HG03439 (cell line): Measurements from ENCODE around the gene CDH20.

Experiments
- ATAC-seq: cut with Tn5 transposase; IDR thresholded peaks from one replicate; pipeline ENCODE4 v1.9.1; 2021; ENCODE audit warnings: mild to moderate bottlenecking, moderate library complexity; ENCODE audit not compliant: unreplicated experiment

CDH20 gene

DNA sequence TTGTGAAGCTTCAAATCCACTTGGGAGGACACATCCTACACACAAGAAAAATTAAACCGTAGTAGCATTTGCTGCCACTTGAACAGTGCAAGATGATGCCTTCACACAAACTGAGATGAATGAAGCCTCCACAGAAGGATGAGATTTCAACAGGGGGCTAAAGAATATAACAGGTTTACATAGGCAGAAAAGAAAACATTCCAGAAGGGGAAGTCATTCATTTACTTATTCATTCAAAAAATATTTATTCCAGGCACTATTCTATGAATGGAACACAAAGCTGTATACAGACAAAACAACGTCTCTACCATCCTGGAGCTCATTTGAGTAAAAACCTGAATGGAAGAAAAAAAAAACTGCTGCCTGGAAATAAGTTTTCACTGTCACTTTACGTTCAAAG is 170.5 kb downstream of the CDH20 start:
- no peak for ATAC-seq

DNA sequence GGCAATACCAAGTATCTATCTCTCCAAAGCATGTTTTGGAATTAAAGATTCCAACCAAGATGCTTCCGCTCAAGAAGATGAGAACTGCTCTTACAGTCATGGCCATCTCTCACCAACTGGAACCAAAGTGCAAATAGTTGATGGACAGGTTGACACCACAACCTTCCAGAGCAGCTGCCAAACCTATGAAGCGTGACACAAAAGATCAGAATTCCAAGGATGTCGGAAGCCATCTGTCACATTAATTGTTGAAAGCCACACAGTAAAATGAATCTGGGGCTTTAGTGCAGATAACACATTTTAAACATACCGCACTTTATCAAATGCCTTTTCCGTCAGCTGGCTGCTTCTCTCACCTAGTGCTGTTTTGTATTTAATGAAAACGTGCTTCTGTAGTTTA is 195.7 kb downstream of the CDH20 start:
- no peak for ATAC-seq

DNA sequence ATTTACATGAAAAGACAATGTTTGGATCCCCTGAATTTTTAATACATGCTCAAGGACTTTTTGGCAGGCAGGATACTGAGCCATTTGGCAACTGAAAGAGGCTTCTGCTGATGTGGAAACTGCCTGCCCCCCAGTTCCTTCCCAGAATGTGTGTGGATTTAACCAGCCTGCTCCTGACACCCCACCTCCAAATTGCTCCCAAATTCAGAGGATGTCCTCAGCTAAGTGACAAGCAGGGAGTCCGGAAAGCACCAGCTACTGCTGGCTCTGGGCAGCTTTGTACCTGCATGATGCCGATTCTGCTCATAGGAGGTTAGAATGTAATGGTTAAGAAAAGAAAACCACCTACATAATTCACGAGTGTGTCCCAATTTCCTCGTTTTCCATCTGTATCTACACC is 197.5 kb downstream of the CDH20 start:
- ATAC-seq: no peak

DNA sequence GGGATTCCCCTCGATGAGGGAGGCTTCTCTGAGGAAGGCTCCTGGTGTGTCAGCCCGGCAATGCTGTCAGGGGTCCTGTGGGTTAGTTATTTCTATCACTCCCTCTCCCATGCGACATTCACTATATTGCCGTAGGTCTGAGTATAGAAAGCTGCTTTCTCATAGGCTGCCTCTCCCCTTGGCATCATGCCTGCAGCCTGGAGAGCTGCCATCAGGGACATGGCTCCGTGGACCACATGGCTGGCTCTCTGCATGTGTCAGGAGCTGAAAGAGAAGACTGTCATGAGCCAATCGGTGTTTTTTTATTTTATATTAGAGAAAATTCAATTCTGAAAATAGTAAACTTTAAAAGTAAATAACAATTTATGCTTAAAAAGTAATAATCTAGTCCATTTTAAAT is 198.0 kb downstream of the CDH20 start:
- ATAC-seq: no peak

DNA sequence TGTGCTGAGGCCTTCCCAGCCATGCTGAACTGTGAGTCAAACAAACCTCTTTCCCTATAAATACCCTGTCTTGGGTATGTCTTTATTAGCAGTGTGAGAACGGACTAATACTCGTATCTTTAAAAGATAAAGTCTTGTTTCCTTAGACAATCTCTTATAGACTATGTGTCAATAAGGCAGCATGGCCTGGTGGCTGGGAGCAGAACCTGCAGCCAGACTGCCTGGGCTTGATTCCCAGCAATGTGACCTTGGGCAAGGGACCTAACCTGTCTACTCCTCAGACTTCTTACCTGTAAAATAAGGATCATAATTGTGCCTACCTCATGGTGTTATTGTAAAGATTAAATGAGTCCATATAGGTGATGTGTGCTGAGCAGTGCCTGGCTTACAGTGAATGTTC is 198.7 kb downstream of the CDH20 start:
- ATAC-seq: no peak

DNA sequence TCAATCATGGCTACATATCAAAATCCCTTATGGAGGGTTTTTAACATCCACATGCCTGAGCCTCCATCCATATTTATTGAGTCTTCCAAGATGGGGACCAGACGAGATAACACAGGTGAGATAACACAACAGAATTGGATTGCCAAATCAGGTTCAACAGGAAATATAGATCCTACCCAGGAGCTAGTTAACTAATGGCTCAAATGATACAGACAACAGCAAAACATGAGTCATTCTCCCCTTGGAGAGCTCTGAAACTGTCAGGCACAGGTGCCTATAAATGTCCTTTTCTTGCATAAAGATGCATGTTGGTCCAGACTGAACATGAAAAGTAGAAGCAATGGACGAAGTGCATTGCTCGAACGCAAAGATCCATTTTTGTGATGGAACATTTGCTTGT is 202.2 kb downstream of the CDH20 start:
- ATAC-seq: no peak

DNA sequence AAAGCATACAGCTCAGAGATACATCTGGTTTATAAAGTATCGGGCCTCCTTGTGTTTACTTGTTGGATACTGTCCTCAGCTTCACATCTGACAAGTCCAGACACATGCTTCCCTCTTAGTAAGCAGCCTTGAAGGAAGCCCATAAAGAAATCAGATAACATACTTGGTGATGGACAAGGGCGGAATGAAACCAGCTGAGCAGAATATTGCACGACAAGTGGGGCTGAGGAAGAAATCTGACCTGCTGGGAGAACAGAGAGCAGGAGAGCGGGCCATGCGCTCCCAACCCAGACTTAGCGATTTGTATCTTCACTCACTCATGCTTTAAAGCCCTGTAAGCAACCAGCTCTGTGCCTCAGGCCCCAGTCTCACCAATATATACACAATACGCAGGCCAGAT is 208.4 kb downstream of the CDH20 start:
- no peak for ATAC-seq

DNA sequence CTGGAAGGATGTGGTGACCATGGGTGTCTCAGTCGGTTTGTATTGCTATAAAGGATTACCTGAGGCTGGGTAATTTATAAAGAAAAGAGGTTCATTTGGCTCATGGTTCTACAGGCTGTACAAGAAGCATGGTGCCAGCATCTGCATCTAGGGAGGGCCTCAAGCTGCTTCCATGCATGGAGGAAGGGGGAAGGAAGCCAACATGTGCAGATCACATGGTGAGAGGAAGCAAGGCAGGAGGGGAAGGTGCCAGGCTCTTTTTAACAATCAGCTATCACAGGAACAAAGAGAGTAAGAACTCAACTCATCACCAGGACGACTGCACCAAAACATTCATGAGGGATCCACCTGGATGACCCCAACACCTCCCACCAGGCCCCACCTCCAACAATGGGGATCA is 209.4 kb downstream of the CDH20 start:
- no peak for ATAC-seq

DNA sequence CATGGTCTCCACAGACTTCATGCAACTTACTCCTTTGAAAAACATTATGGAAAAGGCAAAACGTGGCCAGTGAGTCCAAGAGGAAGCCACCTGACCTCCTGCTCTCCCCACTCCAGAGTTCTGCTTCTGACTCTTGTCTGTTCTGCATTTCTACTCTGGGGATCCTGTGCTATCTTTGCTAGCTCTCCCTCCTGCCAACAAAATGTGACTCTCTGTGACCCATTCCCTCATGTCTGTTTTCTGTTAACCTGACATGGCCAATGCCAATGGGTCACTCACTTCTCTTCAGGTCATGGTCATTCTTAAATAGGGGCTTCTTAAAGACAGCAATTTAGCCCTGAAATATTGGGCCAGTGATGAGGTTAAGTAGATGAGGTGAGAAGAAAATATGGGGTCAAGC is 210.3 kb downstream of the CDH20 start:
- no peak for ATAC-seq

DNA sequence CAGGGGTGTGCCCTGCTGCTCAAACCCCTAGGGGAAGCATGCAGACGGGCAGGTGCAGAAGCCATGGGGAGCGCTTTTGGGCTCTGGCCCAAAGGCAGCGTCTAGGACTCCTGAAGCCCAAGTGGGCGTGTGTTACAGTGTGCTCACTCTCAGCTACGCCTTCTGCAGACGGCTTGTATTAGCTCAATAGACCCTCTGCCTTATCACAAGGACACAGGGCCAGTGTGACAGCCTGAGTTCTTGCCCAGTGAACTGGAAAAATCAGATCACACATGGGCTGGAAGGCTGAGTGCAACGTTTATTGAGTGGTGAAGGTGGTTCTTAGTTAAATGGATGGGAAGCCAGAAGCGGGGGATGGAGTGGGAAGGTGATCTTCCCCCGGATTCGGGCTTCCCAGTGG is 210.9 kb downstream of the CDH20 start:
- ATAC-seq: no peak

DNA sequence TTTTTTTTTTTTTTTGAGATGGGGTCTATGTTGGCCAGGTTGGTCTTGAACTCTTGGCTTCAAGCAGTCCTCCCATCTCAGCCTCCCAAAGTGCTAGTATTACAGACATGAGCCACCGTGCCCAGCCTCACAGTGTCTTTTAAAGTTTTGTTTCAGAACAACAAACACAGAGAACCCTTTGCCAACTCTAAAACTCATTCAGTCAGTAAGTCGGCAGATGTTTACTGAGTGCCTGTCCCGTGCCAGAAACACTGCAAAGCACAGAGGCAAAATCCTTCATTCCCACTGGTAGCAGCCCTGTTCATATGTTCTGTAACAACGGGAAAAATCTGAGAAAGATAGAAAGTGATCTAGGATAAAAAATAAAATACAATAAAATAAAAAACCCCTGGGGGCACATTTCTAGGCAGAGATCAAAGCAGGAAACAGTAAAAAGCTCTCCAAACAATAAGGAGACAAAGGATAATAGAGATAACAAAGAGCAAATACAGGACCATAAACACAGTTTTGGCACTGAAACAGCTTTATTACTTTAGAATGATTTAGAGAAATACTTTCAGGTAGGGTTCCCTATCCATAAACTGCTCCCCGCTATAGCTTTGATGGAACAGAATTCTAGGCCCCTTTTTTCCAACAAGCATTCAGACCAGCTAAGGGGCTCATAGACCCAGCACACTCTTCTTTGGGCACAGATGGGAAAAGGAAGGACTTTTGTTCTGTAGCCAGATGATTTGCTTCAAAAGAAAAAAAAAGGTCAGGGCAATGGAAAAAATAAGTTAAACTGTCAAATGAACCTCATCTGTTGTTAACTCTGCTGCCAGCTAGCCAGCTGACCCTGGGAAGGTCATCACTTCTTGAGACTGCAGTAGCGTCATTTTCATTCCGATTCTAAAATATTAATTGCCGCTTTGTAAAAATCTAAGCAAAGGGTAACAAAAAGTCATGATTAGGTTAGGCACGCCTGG is 212.3 kb downstream of the CDH20 start:
- ATAC-seq: no peak

DNA sequence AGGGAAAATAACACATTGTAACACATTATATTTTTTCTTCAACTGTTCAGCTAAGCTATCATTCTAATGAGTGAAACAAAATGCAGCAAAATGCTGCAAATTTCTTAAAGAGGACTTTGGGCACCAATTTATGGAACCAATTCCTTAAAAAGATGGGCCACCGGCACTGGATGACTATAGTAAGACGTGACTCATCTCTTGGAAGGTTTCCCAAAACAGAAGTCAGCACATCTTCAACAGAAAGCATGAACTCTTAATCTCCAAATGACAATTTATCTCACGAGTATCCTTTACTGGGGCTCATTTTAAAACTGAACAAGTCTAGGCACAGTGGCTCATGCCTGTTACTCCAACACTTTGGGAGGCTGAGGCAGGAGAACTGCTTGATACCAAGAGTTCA is 213.4 kb downstream of the CDH20 start:
- ATAC-seq: no peak

DNA sequence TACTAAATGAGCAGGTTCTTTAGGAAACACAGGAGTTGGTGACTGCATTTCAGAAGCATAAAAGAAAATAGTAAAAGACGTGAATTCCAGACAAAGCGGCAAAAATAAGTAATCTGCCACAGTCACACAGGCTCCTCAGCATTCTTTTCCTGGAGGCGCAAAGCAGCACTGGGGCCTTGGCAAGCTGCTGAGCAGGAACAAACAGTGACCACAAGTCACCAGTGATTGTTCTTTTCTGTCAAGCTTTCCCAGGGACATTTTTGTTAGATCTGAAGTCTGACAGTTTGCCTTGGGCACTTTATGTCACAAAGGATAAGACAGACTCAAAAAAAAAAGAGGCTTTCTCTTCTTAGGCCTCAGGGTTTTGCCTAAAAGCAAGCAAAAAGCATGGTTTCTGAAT is 216.2 kb downstream of the CDH20 start:
- no peak for ATAC-seq

DNA sequence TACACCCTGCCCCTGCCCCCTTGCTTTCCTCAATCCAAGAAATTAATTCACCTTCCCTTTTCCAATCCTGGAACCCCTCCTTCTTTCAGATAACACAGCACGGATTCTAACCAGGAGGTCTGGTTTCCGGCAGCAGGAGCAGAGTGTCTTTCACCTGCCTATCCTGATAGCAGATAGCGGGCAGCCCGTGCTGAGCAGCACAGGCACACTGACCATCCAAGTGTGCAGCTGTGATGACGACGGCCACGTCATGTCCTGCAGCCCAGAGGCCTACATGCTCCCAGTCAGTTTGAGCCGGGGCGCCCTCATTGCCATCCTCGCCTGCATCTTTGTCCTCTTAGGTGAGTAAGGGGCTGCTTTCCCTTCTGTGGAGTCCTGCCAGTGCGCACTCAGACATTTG is 216.7 kb downstream of the CDH20 start:
- ATAC-seq: no peak

DNA sequence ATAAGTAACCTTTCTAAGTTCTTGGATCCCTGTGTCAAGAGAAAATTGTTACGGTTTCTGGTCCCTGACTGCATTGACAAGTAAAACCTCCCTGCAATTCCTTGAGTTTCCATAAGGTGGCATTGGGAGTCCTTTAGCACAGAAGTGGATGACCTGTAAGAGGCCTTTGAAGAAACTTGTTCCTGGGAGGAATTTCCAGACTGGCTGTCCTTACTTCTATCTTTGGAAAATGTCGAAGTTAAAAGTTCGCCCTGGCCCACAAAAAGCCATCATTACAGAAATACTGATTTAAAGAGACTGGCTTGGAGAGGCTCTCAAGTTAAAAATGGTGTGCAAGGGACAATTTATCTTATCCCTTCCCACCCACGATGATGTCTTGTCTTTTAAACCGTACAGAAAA is 218.4 kb downstream of the CDH20 start:
- no peak for ATAC-seq

DNA sequence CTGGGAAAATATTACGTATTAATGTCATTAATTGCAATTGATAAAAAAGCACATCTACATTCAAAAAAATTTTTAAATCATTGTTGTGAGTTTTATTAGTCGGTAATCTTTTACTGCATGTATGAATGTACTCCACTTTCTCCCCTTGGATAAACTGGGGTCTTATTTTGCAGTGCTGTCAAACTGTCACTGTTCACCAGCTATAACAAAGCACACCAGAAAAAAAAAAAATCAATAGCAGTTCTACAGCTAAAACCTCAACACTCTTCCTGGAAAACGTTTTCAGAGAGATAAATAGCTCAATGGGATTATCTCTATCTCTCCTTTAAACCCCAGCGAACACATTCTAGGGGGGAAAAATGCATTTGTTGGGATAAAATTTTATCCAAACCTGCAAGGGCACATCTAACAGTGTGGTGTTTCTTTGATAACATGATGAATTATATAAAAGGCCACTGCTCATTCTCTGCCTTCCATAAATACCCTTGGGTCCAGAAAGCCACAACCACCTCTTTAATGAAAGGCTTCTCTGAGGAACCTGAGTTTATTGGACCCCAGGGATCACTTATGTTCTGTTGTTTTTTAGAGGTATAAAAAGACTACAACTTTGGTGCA is 219.9 kb downstream of the CDH20 start:
- no peak for ATAC-seq

DNA sequence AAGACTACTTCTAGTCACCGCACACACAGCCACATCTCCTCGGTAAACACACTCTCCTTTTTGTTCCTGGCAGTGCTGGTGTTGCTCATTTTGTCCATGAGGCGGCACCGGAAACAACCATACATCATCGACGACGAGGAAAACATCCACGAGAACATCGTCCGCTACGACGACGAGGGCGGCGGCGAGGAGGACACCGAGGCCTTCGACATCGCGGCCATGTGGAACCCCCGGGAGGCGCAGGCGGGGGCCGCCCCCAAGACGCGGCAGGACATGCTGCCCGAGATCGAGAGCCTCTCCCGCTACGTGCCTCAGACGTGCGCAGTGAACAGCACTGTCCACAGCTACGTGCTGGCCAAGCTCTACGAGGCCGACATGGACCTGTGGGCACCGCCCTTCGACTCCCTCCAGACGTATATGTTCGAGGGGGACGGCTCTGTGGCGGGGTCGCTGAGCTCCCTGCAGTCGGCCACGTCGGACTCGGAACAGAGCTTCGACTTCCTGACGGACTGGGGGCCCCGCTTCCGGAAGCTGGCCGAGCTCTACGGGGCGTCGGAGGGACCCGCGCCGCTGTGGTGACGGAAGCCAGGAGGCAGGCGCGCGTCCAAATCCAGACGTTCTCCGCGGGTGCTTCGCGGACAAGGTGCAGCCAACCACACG is 221.0 kb downstream of the CDH20 start:
- no peak for ATAC-seq

DNA sequence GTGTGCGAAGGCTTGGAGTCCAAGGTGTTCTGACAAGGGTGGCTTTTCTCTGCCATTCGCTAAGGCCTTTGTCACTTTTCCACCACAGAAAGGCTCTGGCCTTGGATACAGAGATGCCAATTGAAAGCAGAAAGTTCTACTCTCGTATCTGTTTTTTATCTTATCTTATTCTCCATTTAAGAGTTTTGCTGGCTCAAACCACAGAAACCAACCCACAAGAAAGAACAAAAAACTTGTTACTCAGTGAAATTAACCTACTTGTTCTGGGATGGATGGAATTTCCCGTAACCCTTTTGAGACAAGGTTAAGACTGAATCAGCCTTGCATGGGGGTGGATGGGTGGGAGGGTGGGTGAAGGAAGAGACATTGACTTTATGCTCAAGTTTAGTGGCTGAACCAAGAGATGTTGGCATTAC is 221.7 kb downstream of the CDH20 start:
- ATAC-seq: no peak

DNA sequence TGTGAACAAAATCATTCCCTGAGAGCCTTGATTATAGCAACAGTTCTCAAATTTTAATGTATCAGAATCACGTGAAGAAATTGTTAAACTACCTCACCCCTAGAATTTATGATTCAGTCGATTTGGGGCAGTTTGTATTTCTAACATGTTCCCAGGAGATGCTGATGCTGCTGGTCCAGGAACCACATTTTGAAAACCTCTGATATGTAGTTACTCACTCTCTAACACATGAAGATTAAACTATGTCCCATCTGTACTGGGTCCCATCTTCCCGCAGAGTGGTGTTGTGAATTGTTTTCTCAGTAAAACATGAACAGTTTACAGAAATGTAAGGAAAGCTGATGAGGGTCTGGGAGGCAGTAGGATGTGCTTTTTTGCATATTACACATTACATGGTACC is 223.1 kb downstream of the CDH20 start:
- ATAC-seq: no peak

DNA sequence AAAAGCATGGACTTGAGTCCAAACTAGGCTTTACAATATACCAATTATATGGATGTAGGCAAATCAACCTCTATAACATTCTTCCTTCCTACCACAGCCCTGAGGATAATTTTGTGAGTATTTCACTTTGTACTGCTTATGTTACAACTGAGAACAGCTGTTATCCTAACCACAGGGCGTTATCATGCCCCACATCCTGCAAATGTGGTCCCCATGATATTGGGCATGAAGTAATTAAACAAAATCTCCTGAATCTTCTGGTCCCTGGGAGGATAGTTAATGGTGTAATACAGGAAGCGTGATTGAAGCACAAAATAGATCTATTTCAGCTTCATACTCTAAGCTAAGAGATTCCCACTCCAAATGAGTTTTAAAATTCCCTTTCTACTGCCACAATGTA is 223.6 kb downstream of the CDH20 start:
- ATAC-seq: no peak

DNA sequence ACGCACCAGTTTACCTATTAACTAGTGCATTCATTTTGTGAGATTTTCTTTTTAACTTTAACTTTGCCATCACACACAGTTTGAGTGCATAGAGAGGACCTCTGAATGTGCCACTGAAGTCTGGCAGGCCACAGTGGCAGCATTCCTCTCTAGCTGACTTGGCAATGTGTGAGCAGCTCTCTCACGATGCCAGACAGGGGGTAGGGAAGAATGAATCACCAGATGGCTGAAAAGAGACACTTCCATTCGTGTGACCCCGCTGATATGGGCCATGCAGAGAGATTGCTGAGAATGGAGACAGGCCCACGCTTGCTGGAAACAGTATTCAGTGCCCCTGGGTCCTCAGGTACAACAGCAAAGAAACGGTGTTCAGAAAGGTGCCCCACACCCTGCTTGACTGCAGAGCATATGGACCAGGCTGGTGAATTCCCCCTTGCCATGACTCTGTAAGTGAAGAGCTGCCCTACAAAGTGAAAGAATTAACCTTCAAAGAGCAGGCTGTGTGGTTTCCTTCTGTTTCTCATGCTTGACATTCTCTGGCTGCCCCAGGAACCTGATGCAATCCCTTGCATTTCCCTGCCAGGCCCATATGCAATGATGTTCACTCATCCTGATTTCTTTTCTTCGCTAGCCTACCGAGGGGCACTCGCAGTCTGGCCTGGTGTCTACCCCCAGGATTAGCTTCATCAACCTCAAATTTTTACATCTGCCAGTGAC is 236.1 kb downstream of the CDH20 start:
- no peak for ATAC-seq
